Caco-2 (cell line): ENCODE data around the gene EQTN. TPM values are rescaled to one million over a fixed set of nuclear protein-coding genes. Genes with fewer than 3 reads are reported as not detected.

Experiments used
- BruUV-seq: library from RNA; stranded (reverse); fragments of 400-500 nt; replicated peaks from 2 replicates; lab custom pipeline; 2021; lab: Mats Ljungman, UMichigan
- CTCF ChIA-PET: fragments of 300-600 bp; sonication (Branson Sonifier 250); formaldehyde crosslinking; loops from one replicate; lab custom pipeline; 2022; ENCODE audit warnings: antibody characterized with exemption; lab: Charles Lee
- POLR2A ChIA-PET: fragments of 300-600 bp; sonication (Branson Sonifier 250); formaldehyde crosslinking; loops from one replicate; lab custom pipeline; 2022; ENCODE audit warnings: antibody characterized with exemption; lab: Charles Lee
- DNase-seq, 2 experiments: peaks; one replicate each; pipeline versions ENCODE4 v3.0.0 to v3.0.0-alpha.2; 2020 to 2022
- H3K27me3 ChIP-seq: replicated peaks from 2 replicates; pipeline ENCODE4 v1.6.0; 2011; ENCODE audit warnings: low read length; ENCODE audit not compliant: control insufficient read depth, insufficient read depth
- H3K36me3 ChIP-seq: 2 replicates; pipeline ENCODE4 v1.5.1; 2011; ENCODE audit warnings: low read length; ENCODE audit not compliant: control insufficient read depth, insufficient read depth
- H3K4me1 ChIP-seq: fragments of 250-450 bp; sonication (Bioruptor Pico); 2 replicates; pipeline ENCODE4 v1.5.1; 2020; ENCODE audit warnings: mild to moderate bottlenecking
- H3K4me3 ChIP-seq: 2 replicates; pipeline ENCODE4 v1.5.1; 2011; ENCODE audit warnings: low read depth, mild to moderate bottlenecking, control low read depth, low read length
- H3K9me3 ChIP-seq: fragments of 250-450 bp; sonication (Bioruptor Pico); 2 replicates; pipeline ENCODE4 v1.5.1; 2020; ENCODE audit warnings: mild to moderate bottlenecking, moderate library complexity
- H3K27ac Mint-ChIP-seq: one replicate; pipeline ENCODE4 v1.8.0; 2022; ENCODE audit warnings: mixed read lengths; ENCODE audit not compliant: unreplicated experiment
- H3K27me3 Mint-ChIP-seq: one replicate; pipeline ENCODE4 v1.8.0; 2022; ENCODE audit warnings: mixed read lengths; ENCODE audit not compliant: insufficient read depth, unreplicated experiment
- H3K36me3 Mint-ChIP-seq: one replicate; pipeline ENCODE4 v1.8.0; 2022; ENCODE audit warnings: mild to moderate bottlenecking, mixed read lengths; ENCODE audit not compliant: insufficient read depth, unreplicated experiment
- H3K4me1 Mint-ChIP-seq: one replicate; pipeline ENCODE4 v1.8.0; 2022; ENCODE audit warnings: low read depth, mixed read lengths; ENCODE audit not compliant: unreplicated experiment
- H3K4me3 Mint-ChIP-seq: one replicate; pipeline ENCODE4 v1.8.0; 2022; ENCODE audit warnings: mild to moderate bottlenecking, moderate library complexity, mixed read lengths; ENCODE audit not compliant: unreplicated experiment
- H3K9me3 Mint-ChIP-seq: one replicate; pipeline ENCODE4 v1.8.0; 2022; ENCODE audit warnings: mixed read lengths; ENCODE audit not compliant: unreplicated experiment
- intact Hi-C: fragments of 100-400 bp; cut with micrococcal nuclease; formaldehyde crosslinking; loops from one replicate; pipeline ENCODE4 v1.10.0; 2022; ENCODE audit not compliant: unreplicated experiment
- total RNA-seq: library from RNA; stranded (reverse); gene quantifications from 2 replicates; pipeline ENCODE4 v1.2.3, GENCODE V29; 2022
- TF ChIP-seq, protein P1 (sequence below), 2 experiments: fragments of 200-600 bp in 1 of 2; IDR thresholded peaks; 1 replicate in 1 of 2; 2 replicates in 1 of 2; pipeline versions ENCODE4 v1.5.1 to v1.8.0; 2011 to 2022; ENCODE audit warnings: antibody characterized with exemption in 1 of 2, control low read depth in 1 of 2, inconsistent platforms in 1 of 2, low read depth in 1 of 2, low read length in 1 of 2, mild to moderate bottlenecking in 1 of 2, moderate library complexity in 1 of 2; ENCODE audit not compliant: insufficient read depth in 1 of 2, severe bottlenecking in 1 of 2, unreplicated experiment in 1 of 2

EQTN gene
- total RNA-seq, 1 experiment from 2014 or later: not detected

DNA sequence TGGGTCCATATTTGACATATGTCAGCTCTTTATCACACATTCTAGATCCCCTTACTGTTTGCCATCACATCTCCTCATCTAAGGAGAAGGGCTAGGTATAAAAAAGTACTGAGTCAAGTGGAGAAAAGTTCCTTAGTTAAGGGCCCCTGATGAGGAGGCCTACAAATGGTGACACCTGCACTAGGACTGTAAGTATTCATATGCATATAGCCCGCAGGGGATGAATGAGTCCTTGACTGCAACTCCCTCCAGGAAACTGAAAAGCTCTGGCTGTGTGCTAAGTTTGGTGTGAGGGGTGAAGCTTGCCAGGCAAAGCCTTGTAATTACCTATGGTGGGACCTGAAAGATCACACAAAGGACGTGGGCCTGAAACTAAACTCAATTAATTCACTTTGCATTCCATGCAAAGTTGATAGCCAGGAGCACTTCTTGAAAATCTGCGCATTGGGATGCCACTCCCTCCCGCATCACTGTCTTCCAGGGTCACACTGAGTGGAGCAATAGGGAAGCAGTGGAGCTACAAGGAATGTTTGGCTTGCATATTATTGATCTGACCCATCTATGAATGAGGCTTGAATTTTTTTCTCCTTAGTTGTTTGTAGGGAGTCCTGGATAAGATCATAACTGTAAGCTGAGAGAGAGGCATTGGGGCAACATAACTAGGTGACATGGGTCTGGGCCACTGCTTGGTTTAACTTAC, 11.9 kb upstream of the EQTN start:
- no peak overlapping the region for H3K4me3 ChIP-seq
- ChIA-PET POLR2A (no interaction called here), CTCF (no interaction called here)
- no peaks in the 10 kb centered on the region for H3K27me3 ChIP-seq
- no peak overlapping the region for H3K4me3 Mint-ChIP-seq
- H3K9me3 ChIP-seq: no peaks in the 10 kb centered on the region
- intact Hi-C loops: no loop called here
- H3K27me3 Mint-ChIP-seq: peaks cover 3% of the 10 kb centered on the region
- no TSS peak for BruUV-seq
- H3K27ac Mint-ChIP-seq: no peak overlapping the region
- no peaks in the 10 kb centered on the region for H3K36me3 ChIP-seq
- TF ChIP-seq, protein P1, sequence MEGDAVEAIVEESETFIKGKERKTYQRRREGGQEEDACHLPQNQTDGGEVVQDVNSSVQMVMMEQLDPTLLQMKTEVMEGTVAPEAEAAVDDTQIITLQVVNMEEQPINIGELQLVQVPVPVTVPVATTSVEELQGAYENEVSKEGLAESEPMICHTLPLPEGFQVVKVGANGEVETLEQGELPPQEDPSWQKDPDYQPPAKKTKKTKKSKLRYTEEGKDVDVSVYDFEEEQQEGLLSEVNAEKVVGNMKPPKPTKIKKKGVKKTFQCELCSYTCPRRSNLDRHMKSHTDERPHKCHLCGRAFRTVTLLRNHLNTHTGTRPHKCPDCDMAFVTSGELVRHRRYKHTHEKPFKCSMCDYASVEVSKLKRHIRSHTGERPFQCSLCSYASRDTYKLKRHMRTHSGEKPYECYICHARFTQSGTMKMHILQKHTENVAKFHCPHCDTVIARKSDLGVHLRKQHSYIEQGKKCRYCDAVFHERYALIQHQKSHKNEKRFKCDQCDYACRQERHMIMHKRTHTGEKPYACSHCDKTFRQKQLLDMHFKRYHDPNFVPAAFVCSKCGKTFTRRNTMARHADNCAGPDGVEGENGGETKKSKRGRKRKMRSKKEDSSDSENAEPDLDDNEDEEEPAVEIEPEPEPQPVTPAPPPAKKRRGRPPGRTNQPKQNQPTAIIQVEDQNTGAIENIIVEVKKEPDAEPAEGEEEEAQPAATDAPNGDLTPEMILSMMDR (IDR thresholded peaks at IDR 0.05; ENCODE audit: insufficient read depth in 1 of 2, low read depth in 1 of 2, low read length in 1 of 2, severe bottlenecking in 1 of 2, unreplicated experiment in 1 of 2): no peak
- no peaks in the 10 kb centered on the region for H3K9me3 Mint-ChIP-seq
- no peaks in the 10 kb centered on the region for H3K36me3 Mint-ChIP-seq
- DNase-seq: no peak
- H3K4me1 ChIP-seq: no peaks in the 10 kb centered on the region
- H3K4me1 Mint-ChIP-seq: no peaks in the 10 kb centered on the region

DNA sequence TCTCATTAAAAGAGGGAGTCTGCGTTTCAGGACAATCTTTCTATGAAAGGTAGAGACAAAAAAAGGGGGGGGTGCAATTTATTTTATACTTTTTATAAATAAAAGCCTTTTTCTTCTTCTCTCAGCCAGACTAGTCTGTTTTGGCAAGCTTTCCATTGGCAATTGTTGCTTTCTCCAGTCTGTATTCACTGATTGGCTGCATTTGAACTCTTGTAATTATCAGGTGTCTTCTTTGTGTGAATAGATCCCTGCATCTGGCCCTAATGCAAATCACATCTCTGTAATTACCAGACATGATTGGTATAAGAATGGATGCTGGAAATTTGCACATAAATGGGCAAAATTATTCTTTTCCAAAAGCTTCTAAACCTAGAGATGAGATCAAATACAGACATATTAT, 7.6 kb upstream of the EQTN start:
- no peaks in the 10 kb centered on the region for H3K27me3 ChIP-seq
- H3K9me3 ChIP-seq: no peaks in the 10 kb centered on the region
- H3K4me3 ChIP-seq: no peak overlapping the region
- no TSS peak for BruUV-seq
- CTCF ChIA-PET: no interaction called here
- intact Hi-C loops: no loop called here
- H3K4me1 ChIP-seq: no peaks in the 10 kb centered on the region
- Mint-ChIP-seq H3K36me3 (no peaks in the 10 kb centered on the region), H3K4me3 (no peak overlapping the region), H3K27me3 (peaks cover 3% of the 10 kb centered on the region), H3K27ac (no peak overlapping the region), H3K4me1 (no peaks in the 10 kb centered on the region), H3K9me3 (no peaks in the 10 kb centered on the region)
- H3K36me3 ChIP-seq: no peaks in the 10 kb centered on the region
- TF ChIP-seq, protein P1 (IDR thresholded peaks at IDR 0.05; ENCODE audit: insufficient read depth in 1 of 2, low read depth in 1 of 2, low read length in 1 of 2, severe bottlenecking in 1 of 2, unreplicated experiment in 1 of 2): no peak
- DNase-seq: no peak
- POLR2A ChIA-PET: no interaction called here

DNA sequence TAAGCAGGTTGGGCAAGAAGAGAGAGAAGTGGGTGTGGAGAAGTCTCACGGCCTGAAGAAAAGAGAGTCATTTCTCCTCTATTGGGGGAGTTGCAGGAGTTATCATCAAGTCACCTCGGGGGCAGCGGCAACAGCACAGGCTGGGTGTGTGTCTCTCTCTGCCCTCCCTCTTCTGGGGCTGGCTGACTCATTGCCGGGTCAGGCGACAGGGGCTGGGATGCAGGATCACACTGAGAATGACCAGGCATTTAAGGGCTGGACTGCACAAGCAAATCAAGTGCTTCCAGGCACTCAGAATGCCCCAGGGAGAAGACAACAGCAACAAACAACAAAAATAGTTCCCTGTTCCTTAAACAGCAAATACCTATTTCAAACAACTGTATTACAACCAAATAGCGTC, 6.3 kb upstream of the EQTN start:
- Mint-ChIP-seq H3K27me3 (peaks cover 3% of the 10 kb centered on the region), H3K9me3 (no peaks in the 10 kb centered on the region), H3K36me3 (no peaks in the 10 kb centered on the region), H3K4me1 (no peaks in the 10 kb centered on the region), H3K4me3 (no peak overlapping the region), H3K27ac (no peak overlapping the region)
- H3K27me3 ChIP-seq: no peaks in the 10 kb centered on the region
- no peak for DNase-seq
- H3K4me1 ChIP-seq: no peaks in the 10 kb centered on the region
- TF ChIP-seq, protein P1 (IDR thresholded peaks at IDR 0.05; ENCODE audit: insufficient read depth in 1 of 2, low read depth in 1 of 2, low read length in 1 of 2, severe bottlenecking in 1 of 2, unreplicated experiment in 1 of 2): no peak
- CTCF ChIA-PET: no interaction called here
- POLR2A ChIA-PET: no interaction called here
- intact Hi-C loops: no loop called here
- H3K36me3 ChIP-seq: no peaks in the 10 kb centered on the region
- BruUV-seq: no TSS peak
- no peaks in the 10 kb centered on the region for H3K9me3 ChIP-seq
- H3K4me3 ChIP-seq: no peak overlapping the region
